Esophagus muscularis mucosa (tissue), 4 donors: ENCODE data around the gene MED22. TPM values are rescaled to one million over a fixed set of nuclear protein-coding genes. Genes with fewer than 3 reads are reported as not detected.

Experiments
- DNase-seq: peaks from one replicate; pipeline ENCODE4 v3.0.0-alpha.2; 2017; ENCODE audit errors: extremely low spot score
- H3K27ac ChIP-seq, 4 donors: fragments of 200-600 bp; sonication (generic); replicated peaks in 1 of 4; 1 replicate in 3 of 4; 2 replicates in 1 of 4; pipeline ENCODE4 v1.5.1; 2016 to 2019; ENCODE audit warnings: mild to moderate bottlenecking in 1 of 4
- H3K27me3 ChIP-seq, 4 donors: fragments of 200-600 bp; sonication (generic); one replicate each; pipeline versions ENCODE4 v1.5.1 to v1.6.0; 2016 to 2019
- H3K36me3 ChIP-seq, 4 donors: fragments of 200-600 bp; sonication (generic); one replicate each; pipeline ENCODE4 v1.5.1; 2016 to 2019
- H3K4me1 ChIP-seq, 4 donors: fragments of 200-600 bp; sonication (generic); one replicate each; pipeline ENCODE4 v1.5.1; 2016 to 2019
- H3K4me3 ChIP-seq, 4 donors: fragments of 200-600 bp; sonication (generic); 1 replicate in 2 of 4; 2 replicates in 2 of 4; pipeline ENCODE4 v1.5.1; 2016 to 2019; ENCODE audit warnings: mild to moderate bottlenecking in 4 of 4, moderate library complexity in 1 of 4
- H3K9me3 ChIP-seq, 4 donors: fragments of 200-600 bp; sonication (generic); 1 replicate in 3 of 4; 2 replicates in 1 of 4; pipeline ENCODE4 v1.5.1; 2016 to 2019
- EP300 ChIP-seq: sonication (generic); formaldehyde crosslinking; IDR thresholded peaks from one replicate; pipeline ENCODE4 v1.6.1; 2017; ENCODE audit warnings: antibody characterized with exemption
- POLR2A ChIP-seq: fragments of 450-650 bp; IDR thresholded peaks from one replicate; pipeline ENCODE4 v1.6.1; 2017; ENCODE audit warnings: antibody characterized with exemption, moderate library complexity, mild to moderate bottlenecking, low read depth
- POLR2AphosphoS5 ChIP-seq, 2 donors: sonication (generic); formaldehyde crosslinking; IDR thresholded peaks; one replicate each; pipeline ENCODE4 v1.6.1; 2017; ENCODE audit warnings: antibody characterized with exemption in 2 of 2
- WGBS: methylation state at CpG from one replicate; pipeline ENCODE4 v1.1.5; 2018; 5-methylcytosine and 5-hydroxymethylcytosine counted together
- intact Hi-C: fragments of 100-400 bp; cut with DNase I; formaldehyde crosslinking; loops from one replicate; pipeline ENCODE4 v1.15.1; 2023
- total RNA-seq, 4 donors: library from RNA; depleted of rRNA; stranded (reverse); fragments of >200 nt; gene quantifications; one replicate each; pipeline versions ENCODE4 v1.1.0 to v1.2.1, GENCODE V29; 2016
- TF ChIP-seq, protein P1 (sequence below), 3 experiments: fragments of 200-600 bp in 2 of 3; fragments of 450-650 bp in 1 of 3; sonication (generic) in 2 of 3; IDR thresholded peaks; one replicate each; pipeline ENCODE4 v1.5.1; 2017 to 2019; ENCODE audit warnings: antibody characterized with exemption in 3 of 3, mild to moderate bottlenecking in 2 of 3, moderate library complexity in 1 of 3

MED22 gene
- total RNA-seq, 4 donors from 2014 or later = 20.0 to 44.6 (median 35.5) TPM

DNA sequence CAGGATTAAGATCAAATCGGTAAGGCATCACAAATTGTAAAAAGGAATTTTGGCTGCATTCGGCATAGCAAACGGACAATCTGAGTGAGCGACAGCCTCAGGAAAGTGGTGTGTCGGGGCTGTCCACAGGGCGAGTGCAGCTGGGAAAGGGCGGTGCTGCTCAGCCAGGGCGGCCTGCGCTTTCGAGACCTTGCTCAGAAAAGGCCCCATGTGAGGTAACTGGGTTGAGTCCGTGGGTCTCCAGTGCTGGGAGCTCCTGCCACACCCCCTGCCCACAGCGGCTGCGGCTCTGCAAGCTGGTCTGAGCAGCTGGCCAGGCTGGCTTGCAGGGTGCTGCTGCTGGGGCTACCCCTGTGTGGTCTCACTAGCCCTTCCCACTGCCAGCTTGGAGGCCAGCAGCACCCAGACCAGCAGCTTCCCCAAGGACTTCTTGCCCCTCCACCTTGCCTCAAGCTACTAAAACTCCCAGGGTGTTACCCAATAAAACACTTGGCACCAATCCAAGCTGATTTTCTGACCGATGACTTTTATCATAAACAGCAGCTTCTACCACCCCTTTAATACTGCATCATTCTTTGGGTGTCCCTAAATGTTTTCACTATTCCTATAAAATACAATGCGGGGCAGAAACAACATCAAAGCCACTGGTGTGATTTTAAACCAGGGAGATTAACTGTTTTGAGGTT, 14.6 kb upstream of the MED22 start:
- H3K9me3 ChIP-seq = no peaks in the 10 kb centered on the region
- H3K4me1 ChIP-seq = peaks cover 5 to 18% (median 11%) of the 10 kb centered on the region in 4 donors
- TF ChIP-seq EP300 = no peak
- no peak for TF ChIP-seq POLR2A
- TF ChIP-seq, protein P1, sequence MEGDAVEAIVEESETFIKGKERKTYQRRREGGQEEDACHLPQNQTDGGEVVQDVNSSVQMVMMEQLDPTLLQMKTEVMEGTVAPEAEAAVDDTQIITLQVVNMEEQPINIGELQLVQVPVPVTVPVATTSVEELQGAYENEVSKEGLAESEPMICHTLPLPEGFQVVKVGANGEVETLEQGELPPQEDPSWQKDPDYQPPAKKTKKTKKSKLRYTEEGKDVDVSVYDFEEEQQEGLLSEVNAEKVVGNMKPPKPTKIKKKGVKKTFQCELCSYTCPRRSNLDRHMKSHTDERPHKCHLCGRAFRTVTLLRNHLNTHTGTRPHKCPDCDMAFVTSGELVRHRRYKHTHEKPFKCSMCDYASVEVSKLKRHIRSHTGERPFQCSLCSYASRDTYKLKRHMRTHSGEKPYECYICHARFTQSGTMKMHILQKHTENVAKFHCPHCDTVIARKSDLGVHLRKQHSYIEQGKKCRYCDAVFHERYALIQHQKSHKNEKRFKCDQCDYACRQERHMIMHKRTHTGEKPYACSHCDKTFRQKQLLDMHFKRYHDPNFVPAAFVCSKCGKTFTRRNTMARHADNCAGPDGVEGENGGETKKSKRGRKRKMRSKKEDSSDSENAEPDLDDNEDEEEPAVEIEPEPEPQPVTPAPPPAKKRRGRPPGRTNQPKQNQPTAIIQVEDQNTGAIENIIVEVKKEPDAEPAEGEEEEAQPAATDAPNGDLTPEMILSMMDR (IDR thresholded peaks at IDR 0.05) = no peak
- no peak for TF ChIP-seq POLR2AphosphoS5 (IDR thresholded peaks at IDR 0.05)
- no peak overlapping the region for H3K4me3 ChIP-seq
- intact Hi-C loops = no loop called here
- no peak overlapping the region for H3K27ac ChIP-seq
- H3K36me3 ChIP-seq = peaks cover 62 to 89% (median 80%) of the 10 kb centered on the region in 4 donors
- H3K27me3 ChIP-seq = no peaks in the 10 kb centered on the region
- DNase-seq = no peak
- 83% methylated on average over 15 of the region's 15 CpGs for WGBS

DNA sequence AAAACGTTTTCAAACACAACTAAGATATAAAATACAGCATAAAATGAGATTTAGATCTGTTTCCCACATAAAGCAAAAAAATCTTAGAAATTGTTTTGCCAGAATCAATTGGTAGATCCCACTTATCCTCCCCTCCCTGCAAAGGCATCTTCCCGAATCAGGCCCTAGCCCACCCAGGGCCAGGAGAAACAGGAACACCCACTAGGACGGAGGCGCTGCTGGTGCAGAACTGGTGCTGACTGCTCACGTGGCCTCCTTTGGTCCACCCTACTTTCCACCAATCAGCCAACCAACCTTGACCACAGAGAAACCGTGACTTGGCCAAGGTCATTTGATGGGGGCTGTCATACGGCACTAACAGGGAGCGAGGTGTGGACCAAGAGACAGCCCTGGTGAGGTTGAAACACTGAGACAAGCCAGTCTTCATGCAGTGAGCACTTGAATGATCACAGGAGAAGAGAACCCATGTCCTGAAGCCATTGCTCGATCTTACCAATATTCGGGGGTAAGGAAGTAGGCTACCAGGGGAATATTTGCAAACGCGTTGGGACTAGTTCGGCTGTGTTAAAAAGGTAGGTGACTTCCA, 13.7 kb upstream of the MED22 start:
- H3K9me3 ChIP-seq = no peaks in the 10 kb centered on the region
- H3K27ac ChIP-seq = no peak overlapping the region
- H3K36me3 ChIP-seq = peaks cover 56 to 80% (median 73%) of the 10 kb centered on the region in 4 donors
- WGBS = 82% methylated on average over 12 of the region's 13 CpGs
- H3K4me1 ChIP-seq = peaks cover 13 to 20% (median 17%) of the 10 kb centered on the region in 4 donors
- intact Hi-C loops = no loop called here
- no peak for DNase-seq
- H3K4me3 ChIP-seq = no peak overlapping the region
- TF ChIP-seq POLR2A (no peak), POLR2AphosphoS5 (IDR thresholded peaks at IDR 0.05) (no peak), EP300 (no peak)
- TF ChIP-seq, protein P1 (IDR thresholded peaks at IDR 0.05) = no peak
- no peaks in the 10 kb centered on the region for H3K27me3 ChIP-seq

DNA sequence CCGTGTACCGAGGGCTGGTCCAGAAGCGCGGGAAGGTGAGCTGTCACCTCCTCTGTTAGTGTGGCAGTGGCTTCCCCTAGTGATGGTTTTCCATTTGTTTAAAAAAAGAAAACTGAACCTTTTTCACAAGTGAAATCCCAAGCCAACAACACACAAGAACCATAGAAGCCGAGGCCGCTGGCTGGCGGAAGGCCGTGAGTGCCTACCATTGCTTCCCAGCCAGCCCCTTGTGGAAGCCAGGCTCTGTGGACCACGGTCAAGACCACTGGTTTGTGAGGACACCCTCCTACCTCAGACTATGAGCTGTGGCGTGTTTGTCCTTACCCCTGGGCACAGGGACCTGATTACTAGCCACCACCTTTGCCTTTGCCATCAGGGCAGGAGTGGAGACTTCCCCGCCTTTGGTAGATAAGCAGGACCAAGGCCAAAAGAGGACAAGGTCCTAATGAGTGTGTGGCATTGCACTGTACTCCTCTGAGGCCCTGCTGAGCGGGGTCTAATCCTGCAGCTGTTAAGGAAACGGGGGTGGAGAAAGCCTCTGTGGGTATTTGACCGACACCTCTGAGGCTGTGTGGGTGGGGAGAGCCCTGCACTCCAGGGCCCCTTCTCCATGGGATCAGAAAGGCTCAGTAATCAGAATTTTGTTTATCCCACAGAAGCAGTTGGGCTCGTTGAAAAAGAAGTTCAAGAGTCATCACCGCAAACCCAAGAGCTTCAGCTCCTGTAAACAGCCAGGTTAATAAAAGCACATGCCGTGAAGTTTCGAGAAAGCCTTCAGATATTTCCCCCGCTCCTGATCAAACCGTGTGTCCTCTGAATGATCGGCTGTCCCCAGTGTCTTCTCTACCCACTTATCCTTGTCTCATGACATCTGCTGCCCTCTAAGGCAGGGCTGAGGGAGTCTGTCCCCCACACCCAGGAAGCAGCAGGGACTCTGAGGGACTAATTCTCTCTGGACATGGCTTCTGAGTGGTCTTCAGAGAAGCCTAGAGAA, 12.8 kb upstream of the MED22 start:
- TF ChIP-seq POLR2AphosphoS5 (IDR thresholded peaks at IDR 0.05) = peak in 1 of 2 donors; percentile 8
- TF ChIP-seq, protein P1 (IDR thresholded peaks at IDR 0.05) = no peak
- no peak for TF ChIP-seq POLR2A
- 80% methylated on average over 20 of the region's 21 CpGs for WGBS

DNA sequence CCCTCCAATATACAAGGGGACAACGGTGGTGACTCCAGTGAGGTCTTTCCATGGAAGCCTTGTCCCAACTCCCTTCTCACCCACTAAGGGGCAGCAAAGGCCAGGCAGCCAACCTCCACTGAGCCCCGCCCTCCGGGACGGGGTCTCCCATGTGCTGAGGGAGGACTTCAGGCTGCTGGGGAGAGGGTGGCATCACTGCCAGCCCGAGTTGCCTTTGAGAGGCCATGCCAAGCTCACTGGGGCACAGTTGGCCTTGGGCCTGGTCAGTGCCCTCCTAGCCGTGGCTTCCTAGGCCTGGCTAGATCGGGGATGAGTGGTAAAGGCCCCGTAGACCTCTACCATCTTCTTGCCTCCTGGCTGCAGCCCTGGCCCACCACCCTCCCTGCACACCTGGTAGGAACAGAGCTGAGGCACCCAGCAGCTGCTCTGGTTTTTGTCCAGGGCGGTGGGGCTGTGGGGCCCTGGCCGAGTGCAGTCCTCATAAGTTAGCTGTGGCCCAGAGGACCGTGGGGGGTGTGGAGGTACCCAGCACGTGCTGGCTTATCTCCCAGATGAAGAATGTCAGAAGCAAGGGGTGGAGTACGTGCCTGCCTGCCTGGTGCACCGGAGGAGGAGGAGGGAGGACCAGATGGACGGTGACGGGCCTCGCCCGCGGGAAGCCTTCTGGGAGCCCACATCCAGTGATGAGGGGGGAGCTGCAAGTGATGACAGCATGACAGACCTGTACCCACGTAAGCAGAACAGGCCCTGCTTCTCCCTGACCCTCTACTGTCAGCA, 11.7 kb upstream of the MED22 start:
- TF ChIP-seq, protein P1 (IDR thresholded peaks at IDR 0.05) = no peak
- TF ChIP-seq EP300 = no peak
- no peak for TF ChIP-seq POLR2A
- no peak for TF ChIP-seq POLR2AphosphoS5 (IDR thresholded peaks at IDR 0.05)
- Histone ChIP-seq H3K4me3 (no peak overlapping the region), H3K27ac (peak overlapping the region in 2 of 4 donors; percentile 6 to 7), H3K4me1 (peaks cover 25 to 35% (median 31%) of the 10 kb centered on the region in 4 donors), H3K27me3 (no peaks in the 10 kb centered on the region), H3K36me3 (peaks cover 40 to 60% (median 53%) of the 10 kb centered on the region in 4 donors), H3K9me3 (no peaks in the 10 kb centered on the region)
- WGBS = 62% methylated on average over 12 of the region's 20 CpGs
- DNase-seq = no peak
- intact Hi-C loops = no loop called here

More for the DNA sequence above, 12.8 kb upstream of the MED22 start:
- peaks cover 47 to 71% (median 64%) of the 10 kb centered on the region in 4 donors for H3K36me3 ChIP-seq
- intact Hi-C loops = no loop called here
- H3K9me3 ChIP-seq = no peaks in the 10 kb centered on the region
- H3K27ac ChIP-seq = no peak overlapping the region
- peaks cover 14 to 24% (median 20%) of the 10 kb centered on the region in 4 donors for H3K4me1 ChIP-seq
- no peak for DNase-seq
- H3K27me3 ChIP-seq = no peaks in the 10 kb centered on the region
- H3K4me3 ChIP-seq = no peak overlapping the region
